GM12891 (cell line): ENCODE data around the gene PPP2R5E.

Source experiments
- PAX5 ChIP-seq: IDR thresholded peaks from 2 replicates; pipeline ENCODE4 v1.6.1; 2011; ENCODE audit warnings: low read length, moderate library complexity, mild to moderate bottlenecking; ENCODE audit not compliant: insufficient read depth, severe bottlenecking
- POLR2A ChIP-seq: IDR thresholded peaks from 2 replicates; pipeline ENCODE4 v1.6.1; 2011; ENCODE audit warnings: low read depth, low read length, control low read depth
- POLR2AphosphoS5 ChIP-seq: IDR thresholded peaks from 2 replicates; pipeline ENCODE4 v1.6.1; 2011; ENCODE audit warnings: low read depth, low read length, control low read depth
- POU2F2 ChIP-seq: IDR thresholded peaks from 2 replicates; pipeline ENCODE4 v1.6.1; 2011; ENCODE audit warnings: low read depth, mild to moderate bottlenecking, control low read depth, low read length, moderate library complexity
- SPI1 ChIP-seq: IDR thresholded peaks from 2 replicates; pipeline ENCODE4 v1.6.1; 2011; ENCODE audit warnings: low read depth, low read length, control low read depth
- TAF1 ChIP-seq: IDR thresholded peaks from 2 replicates; pipeline ENCODE4 v1.6.1; 2011; ENCODE audit warnings: low read depth, low read length, control low read depth

DNA sequence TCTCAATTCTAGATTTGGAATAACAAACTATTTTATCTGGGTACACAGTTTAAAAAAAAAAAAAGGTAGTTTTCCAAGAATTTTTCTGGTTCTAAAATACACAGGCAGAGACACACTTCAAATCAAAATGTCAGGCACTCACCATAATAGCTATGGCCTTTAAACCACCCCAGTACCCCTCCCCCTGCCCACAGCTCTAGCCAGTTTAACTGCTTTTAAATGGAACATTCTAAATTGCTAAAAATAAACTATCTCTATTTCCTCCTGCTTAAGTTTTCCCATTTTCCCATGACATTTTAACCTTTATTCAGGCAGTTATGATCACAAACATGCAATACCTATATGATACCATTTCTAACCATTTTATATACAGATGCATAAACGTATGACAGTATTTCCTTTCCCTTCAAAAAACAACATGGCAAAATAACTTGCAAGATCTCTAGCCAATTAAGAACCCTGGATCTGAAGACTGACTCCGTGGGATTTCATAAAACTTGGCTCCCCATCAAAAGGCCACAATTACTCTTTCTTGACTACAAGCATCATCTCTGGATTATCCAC is 46.3 kb downstream of the PPP2R5E start:
- TF ChIP-seq PAX5: no peak
- no peak for TF ChIP-seq POLR2A
- TF ChIP-seq TAF1: no peak
- no peak for TF ChIP-seq POLR2AphosphoS5
- TF ChIP-seq POU2F2: no peak
- TF ChIP-seq SPI1: no peak
